ENCODE measurements around the gene LAIR1. TPM values are rescaled to one million over a fixed set of nuclear protein-coding genes. Genes with fewer than 3 reads are reported as not detected.

Gene LAIR1
- polyA plus RNA-seq, 1 of the 3 experiments (the other 2 are of a cell fraction): not detected

DNA sequence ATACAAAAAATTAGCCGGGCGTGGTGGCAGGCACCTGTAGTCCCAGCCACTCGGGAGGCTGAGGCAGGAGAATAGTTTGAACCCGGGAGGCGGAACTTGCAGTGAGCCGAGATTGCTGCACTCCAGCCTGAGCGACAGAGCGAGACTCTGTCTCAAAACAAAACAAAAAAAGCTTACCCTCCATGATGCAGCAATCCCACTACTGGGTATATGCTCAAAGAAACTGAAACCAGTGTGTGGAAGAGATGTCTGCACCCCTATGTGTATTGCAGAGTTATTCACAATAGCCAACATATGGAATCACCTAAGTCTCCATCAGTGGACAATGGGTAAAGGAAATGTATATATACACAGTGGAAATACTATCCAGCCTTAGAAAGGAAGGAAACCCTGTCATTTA lies 31.0 kb upstream of the LAIR1 start:
- Histone ChIP-seq H3K27ac (ENCODE audit: low read depth in 2 of 2, low read length in 1 of 2) (no peak overlapping the region), H4K20me1 (ENCODE audit: insufficient read depth) (no peaks in the 10 kb centered on the region), H3K4me1 (ENCODE audit: control insufficient read depth in 1 of 2, insufficient read depth in 2 of 2, low read depth in 1 of 2, low read length in 1 of 2) (no peaks in the 10 kb centered on the region), H3F3A (replicated peaks; ENCODE audit: insufficient read depth) (no peaks in the 10 kb centered on the region), H3K4me2 (no peak overlapping the region), H3K4me3 (ENCODE audit: low read depth in 2 of 2, low read length in 1 of 2) (no peak overlapping the region), H3K36me3 (replicated peaks in 1 of 2; ENCODE audit: control insufficient read depth in 1 of 2, insufficient read depth in 2 of 2, low read length in 1 of 2) (no peaks in the 10 kb centered on the region), H3K9me2 (no peaks in the 10 kb centered on the region), H3K79me2 (ENCODE audit: insufficient read depth) (no peaks in the 10 kb centered on the region), H3K27me3 (ENCODE audit: insufficient read depth) (peaks cover 60% of the 10 kb centered on the region), H3K9me3 (no peaks in the 10 kb centered on the region), H2AFZ (ENCODE audit: low read depth) (no peak overlapping the region), H3K9ac (no peak overlapping the region)
- no peak for TF ChIP-seq TAF1 (IDR thresholded peaks at IDR 0.05; ENCODE audit: borderline replicate concordance, low read depth, low read length)
- TF ChIP-seq ELF1 (IDR thresholded peaks at IDR 0.05): no peak
- TF ChIP-seq EZH2phosphoT487 (IDR thresholded peaks at IDR 0.05; ENCODE audit: borderline replicate concordance, low read depth): no peak
- TF ChIP-seq, protein P1, sequence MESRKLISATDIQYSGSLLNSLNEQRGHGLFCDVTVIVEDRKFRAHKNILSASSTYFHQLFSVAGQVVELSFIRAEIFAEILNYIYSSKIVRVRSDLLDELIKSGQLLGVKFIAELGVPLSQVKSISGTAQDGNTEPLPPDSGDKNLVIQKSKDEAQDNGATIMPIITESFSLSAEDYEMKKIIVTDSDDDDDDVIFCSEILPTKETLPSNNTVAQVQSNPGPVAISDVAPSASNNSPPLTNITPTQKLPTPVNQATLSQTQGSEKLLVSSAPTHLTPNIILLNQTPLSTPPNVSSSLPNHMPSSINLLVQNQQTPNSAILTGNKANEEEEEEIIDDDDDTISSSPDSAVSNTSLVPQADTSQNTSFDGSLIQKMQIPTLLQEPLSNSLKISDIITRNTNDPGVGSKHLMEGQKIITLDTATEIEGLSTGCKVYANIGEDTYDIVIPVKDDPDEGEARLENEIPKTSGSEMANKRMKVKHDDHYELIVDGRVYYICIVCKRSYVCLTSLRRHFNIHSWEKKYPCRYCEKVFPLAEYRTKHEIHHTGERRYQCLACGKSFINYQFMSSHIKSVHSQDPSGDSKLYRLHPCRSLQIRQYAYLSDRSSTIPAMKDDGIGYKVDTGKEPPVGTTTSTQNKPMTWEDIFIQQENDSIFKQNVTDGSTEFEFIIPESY (IDR thresholded peaks at IDR 0.05; ENCODE audit: borderline replicate concordance, low read depth): no peak
- TF ChIP-seq MXI1 (IDR thresholded peaks at IDR 0.05; ENCODE audit: low read depth, low read length): no peak
- TF ChIP-seq, protein P2, sequence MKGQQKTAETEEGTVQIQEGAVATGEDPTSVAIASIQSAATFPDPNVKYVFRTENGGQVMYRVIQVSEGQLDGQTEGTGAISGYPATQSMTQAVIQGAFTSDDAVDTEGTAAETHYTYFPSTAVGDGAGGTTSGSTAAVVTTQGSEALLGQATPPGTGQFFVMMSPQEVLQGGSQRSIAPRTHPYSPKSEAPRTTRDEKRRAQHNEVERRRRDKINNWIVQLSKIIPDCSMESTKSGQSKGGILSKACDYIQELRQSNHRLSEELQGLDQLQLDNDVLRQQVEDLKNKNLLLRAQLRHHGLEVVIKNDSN (IDR thresholded peaks at IDR 0.05; ENCODE audit: borderline replicate concordance, low read depth): no peak
- TF ChIP-seq, protein P3, sequence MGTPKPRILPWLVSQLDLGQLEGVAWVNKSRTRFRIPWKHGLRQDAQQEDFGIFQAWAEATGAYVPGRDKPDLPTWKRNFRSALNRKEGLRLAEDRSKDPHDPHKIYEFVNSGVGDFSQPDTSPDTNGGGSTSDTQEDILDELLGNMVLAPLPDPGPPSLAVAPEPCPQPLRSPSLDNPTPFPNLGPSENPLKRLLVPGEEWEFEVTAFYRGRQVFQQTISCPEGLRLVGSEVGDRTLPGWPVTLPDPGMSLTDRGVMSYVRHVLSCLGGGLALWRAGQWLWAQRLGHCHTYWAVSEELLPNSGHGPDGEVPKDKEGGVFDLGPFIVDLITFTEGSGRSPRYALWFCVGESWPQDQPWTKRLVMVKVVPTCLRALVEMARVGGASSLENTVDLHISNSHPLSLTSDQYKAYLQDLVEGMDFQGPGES (IDR thresholded peaks at IDR 0.05; ENCODE audit: low read depth, low read length): no peak
- TF ChIP-seq, protein P4, sequence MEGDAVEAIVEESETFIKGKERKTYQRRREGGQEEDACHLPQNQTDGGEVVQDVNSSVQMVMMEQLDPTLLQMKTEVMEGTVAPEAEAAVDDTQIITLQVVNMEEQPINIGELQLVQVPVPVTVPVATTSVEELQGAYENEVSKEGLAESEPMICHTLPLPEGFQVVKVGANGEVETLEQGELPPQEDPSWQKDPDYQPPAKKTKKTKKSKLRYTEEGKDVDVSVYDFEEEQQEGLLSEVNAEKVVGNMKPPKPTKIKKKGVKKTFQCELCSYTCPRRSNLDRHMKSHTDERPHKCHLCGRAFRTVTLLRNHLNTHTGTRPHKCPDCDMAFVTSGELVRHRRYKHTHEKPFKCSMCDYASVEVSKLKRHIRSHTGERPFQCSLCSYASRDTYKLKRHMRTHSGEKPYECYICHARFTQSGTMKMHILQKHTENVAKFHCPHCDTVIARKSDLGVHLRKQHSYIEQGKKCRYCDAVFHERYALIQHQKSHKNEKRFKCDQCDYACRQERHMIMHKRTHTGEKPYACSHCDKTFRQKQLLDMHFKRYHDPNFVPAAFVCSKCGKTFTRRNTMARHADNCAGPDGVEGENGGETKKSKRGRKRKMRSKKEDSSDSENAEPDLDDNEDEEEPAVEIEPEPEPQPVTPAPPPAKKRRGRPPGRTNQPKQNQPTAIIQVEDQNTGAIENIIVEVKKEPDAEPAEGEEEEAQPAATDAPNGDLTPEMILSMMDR (IDR thresholded peaks at IDR 0.05): no peak
- no peak for TF ChIP-seq JUND (IDR thresholded peaks at IDR 0.05)
- no peak for TF ChIP-seq NRF1 (IDR thresholded peaks at IDR 0.05; ENCODE audit: low read depth, low read length)
- TF ChIP-seq CHD2 (IDR thresholded peaks at IDR 0.05; ENCODE audit: low read length, partially characterized antibody): no peak
- TF ChIP-seq GABPA (IDR thresholded peaks at IDR 0.05; ENCODE audit: low read depth): no peak
- no peak for TF ChIP-seq FOSL2 (IDR thresholded peaks at IDR 0.05; ENCODE audit: borderline replicate concordance, low read depth)
- TF ChIP-seq NFIC (IDR thresholded peaks at IDR 0.05; ENCODE audit: borderline replicate concordance): no peak
- no peak for TF ChIP-seq SMC3 (IDR thresholded peaks at IDR 0.05; ENCODE audit: low read depth, low read length)
- TF ChIP-seq SIN3A (IDR thresholded peaks at IDR 0.05; ENCODE audit: borderline replicate concordance, low read depth, low read length): no peak
- TF ChIP-seq, protein P5, sequence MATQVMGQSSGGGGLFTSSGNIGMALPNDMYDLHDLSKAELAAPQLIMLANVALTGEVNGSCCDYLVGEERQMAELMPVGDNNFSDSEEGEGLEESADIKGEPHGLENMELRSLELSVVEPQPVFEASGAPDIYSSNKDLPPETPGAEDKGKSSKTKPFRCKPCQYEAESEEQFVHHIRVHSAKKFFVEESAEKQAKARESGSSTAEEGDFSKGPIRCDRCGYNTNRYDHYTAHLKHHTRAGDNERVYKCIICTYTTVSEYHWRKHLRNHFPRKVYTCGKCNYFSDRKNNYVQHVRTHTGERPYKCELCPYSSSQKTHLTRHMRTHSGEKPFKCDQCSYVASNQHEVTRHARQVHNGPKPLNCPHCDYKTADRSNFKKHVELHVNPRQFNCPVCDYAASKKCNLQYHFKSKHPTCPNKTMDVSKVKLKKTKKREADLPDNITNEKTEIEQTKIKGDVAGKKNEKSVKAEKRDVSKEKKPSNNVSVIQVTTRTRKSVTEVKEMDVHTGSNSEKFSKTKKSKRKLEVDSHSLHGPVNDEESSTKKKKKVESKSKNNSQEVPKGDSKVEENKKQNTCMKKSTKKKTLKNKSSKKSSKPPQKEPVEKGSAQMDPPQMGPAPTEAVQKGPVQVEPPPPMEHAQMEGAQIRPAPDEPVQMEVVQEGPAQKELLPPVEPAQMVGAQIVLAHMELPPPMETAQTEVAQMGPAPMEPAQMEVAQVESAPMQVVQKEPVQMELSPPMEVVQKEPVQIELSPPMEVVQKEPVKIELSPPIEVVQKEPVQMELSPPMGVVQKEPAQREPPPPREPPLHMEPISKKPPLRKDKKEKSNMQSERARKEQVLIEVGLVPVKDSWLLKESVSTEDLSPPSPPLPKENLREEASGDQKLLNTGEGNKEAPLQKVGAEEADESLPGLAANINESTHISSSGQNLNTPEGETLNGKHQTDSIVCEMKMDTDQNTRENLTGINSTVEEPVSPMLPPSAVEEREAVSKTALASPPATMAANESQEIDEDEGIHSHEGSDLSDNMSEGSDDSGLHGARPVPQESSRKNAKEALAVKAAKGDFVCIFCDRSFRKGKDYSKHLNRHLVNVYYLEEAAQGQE (IDR thresholded peaks at IDR 0.05; ENCODE audit: low read depth, low read length): no peak
- TF ChIP-seq, protein P6, sequence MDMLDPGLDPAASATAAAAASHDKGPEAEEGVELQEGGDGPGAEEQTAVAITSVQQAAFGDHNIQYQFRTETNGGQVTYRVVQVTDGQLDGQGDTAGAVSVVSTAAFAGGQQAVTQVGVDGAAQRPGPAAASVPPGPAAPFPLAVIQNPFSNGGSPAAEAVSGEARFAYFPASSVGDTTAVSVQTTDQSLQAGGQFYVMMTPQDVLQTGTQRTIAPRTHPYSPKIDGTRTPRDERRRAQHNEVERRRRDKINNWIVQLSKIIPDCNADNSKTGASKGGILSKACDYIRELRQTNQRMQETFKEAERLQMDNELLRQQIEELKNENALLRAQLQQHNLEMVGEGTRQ (IDR thresholded peaks at IDR 0.05; ENCODE audit: borderline replicate concordance, low read depth, low read length): no peak
- TF ChIP-seq, protein P7, sequence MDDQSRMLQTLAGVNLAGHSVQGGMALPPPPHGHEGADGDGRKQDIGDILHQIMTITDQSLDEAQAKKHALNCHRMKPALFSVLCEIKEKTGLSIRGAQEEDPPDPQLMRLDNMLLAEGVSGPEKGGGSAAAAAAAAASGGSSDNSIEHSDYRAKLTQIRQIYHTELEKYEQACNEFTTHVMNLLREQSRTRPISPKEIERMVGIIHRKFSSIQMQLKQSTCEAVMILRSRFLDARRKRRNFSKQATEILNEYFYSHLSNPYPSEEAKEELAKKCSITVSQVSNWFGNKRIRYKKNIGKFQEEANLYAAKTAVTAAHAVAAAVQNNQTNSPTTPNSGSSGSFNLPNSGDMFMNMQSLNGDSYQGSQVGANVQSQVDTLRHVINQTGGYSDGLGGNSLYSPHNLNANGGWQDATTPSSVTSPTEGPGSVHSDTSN (IDR thresholded peaks at IDR 0.05): no peak
- POLR2A ChIA-PET: no interaction called here
- 17% methylated on average over 8 of the region's 8 CpGs for WGBS (ENCODE audit: low lambda C conversion rate)
- CTCF ChIA-PET: no interaction called here
- DNase-seq: no peak
